PFSK-1 (cell line): ENCODE data around the gene SMIM17.

Experiments used
- FOXP2 ChIP-seq: optimal IDR thresholded peaks from 2 replicates; pipeline ENCODE3; 2011; ENCODE audit warnings: borderline replicate concordance, control low read depth, inconsistent platforms; ENCODE audit not compliant: insufficient read depth; ENCODE audit errors: extremely low read length, extremely low read depth
- POLR2AphosphoS5 ChIP-seq: IDR thresholded peaks from 2 replicates; pipeline ENCODE4 v1.6.1; 2012; ENCODE audit warnings: low read depth, mild to moderate bottlenecking, control low read depth, low read length, moderate library complexity
- SIN3A ChIP-seq: IDR thresholded peaks from 2 replicates; pipeline ENCODE4 v1.6.1; 2012; ENCODE audit warnings: mild to moderate bottlenecking, low read length, moderate library complexity, borderline replicate concordance; ENCODE audit not compliant: insufficient read depth
- TAF1 ChIP-seq: IDR thresholded peaks from 2 replicates; pipeline ENCODE4 v1.6.1; 2012; ENCODE audit warnings: low read length, control low read depth, borderline replicate concordance; ENCODE audit not compliant: insufficient read depth
- TF ChIP-seq, protein P1 (sequence below), 2 experiments: IDR thresholded peaks; 2 replicates each; pipeline versions ENCODE4 v1.6.1 to v1.8.0; 2011 to 2012; ENCODE audit warnings: low read depth in 2 of 2, low read length in 2 of 2, control low read depth in 1 of 2, inconsistent platforms in 1 of 2, mild to moderate bottlenecking in 1 of 2, moderate library complexity in 1 of 2; ENCODE audit not compliant: insufficient read depth in 1 of 2

SMIM17 gene

DNA sequence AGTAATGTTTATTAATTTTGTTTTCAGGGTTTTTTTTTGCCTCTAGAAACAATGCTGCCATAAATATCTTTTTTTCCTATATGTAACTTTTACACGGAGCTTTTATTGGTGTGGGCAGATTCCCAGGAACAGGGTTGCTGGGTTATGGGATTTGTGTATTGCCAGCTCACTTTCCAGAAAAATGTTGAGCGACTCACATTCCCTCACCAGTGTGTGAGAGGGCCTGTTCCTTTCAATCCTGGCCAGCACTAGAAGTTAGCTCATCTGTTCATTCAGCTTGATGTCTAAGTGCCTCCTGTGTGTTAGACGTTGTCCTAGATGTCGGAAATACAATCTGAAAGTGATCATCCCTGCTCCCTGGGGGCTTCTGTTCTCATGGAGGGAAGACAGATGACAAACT, 45.3 kb upstream of the SMIM17 start:
- TF ChIP-seq SIN3A: no peak
- TF ChIP-seq TAF1: no peak
- TF ChIP-seq, protein P1, sequence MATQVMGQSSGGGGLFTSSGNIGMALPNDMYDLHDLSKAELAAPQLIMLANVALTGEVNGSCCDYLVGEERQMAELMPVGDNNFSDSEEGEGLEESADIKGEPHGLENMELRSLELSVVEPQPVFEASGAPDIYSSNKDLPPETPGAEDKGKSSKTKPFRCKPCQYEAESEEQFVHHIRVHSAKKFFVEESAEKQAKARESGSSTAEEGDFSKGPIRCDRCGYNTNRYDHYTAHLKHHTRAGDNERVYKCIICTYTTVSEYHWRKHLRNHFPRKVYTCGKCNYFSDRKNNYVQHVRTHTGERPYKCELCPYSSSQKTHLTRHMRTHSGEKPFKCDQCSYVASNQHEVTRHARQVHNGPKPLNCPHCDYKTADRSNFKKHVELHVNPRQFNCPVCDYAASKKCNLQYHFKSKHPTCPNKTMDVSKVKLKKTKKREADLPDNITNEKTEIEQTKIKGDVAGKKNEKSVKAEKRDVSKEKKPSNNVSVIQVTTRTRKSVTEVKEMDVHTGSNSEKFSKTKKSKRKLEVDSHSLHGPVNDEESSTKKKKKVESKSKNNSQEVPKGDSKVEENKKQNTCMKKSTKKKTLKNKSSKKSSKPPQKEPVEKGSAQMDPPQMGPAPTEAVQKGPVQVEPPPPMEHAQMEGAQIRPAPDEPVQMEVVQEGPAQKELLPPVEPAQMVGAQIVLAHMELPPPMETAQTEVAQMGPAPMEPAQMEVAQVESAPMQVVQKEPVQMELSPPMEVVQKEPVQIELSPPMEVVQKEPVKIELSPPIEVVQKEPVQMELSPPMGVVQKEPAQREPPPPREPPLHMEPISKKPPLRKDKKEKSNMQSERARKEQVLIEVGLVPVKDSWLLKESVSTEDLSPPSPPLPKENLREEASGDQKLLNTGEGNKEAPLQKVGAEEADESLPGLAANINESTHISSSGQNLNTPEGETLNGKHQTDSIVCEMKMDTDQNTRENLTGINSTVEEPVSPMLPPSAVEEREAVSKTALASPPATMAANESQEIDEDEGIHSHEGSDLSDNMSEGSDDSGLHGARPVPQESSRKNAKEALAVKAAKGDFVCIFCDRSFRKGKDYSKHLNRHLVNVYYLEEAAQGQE (IDR thresholded peaks at IDR 0.05; ENCODE audit: insufficient read depth in 1 of 2, low read depth in 2 of 2, low read length in 2 of 2): no peak
- TF ChIP-seq POLR2AphosphoS5: no peak
- TF ChIP-seq FOXP2: no peak

DNA sequence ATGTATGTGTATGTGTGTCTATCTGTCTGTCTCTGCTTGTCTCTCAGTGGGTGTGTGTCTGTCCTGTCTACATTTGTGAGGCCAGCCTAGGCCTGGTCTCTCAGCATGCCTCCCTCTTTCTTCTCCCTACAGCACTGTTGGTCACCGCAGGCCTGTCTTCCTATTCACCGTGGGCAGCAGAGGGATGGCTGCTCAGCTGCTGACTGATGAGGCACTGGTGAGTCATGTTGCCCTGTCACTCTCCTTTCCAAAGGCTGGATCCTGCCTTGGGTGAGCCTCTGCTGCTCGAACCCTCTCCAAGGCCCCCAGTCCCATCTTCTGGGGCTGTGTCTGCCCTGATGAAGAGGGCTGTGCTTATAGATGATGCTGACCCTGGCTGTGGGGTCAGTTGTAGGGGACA, 41.6 kb upstream of the SMIM17 start:
- TF ChIP-seq, protein P1 (IDR thresholded peaks at IDR 0.05; ENCODE audit: insufficient read depth in 1 of 2, low read depth in 2 of 2, low read length in 2 of 2): no peak
- no peak for TF ChIP-seq POLR2AphosphoS5
- no peak for TF ChIP-seq TAF1
- TF ChIP-seq SIN3A: no peak
- TF ChIP-seq FOXP2: no peak

DNA sequence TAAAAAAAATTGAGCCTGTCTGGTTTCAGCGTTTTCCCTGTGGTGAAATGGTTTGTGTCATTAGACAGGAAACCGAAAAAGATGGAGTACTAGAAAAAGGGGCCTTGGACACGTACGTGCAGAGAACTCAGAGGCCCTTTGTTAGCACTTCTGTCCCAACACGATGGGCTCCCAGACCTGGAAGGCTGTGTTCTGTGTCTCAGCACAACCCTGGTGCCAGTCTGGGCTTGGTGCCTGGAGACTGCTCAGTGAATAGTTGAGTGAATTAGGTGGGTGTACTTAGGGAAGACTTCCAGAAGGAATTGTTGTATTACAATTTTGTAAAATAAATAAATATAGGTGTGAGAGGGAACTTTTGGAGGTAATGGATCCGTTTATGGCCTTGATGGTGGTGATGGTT, 39.1 kb upstream of the SMIM17 start:
- TF ChIP-seq, protein P1 (IDR thresholded peaks at IDR 0.05; ENCODE audit: insufficient read depth in 1 of 2, low read depth in 2 of 2, low read length in 2 of 2): no peak

DNA sequence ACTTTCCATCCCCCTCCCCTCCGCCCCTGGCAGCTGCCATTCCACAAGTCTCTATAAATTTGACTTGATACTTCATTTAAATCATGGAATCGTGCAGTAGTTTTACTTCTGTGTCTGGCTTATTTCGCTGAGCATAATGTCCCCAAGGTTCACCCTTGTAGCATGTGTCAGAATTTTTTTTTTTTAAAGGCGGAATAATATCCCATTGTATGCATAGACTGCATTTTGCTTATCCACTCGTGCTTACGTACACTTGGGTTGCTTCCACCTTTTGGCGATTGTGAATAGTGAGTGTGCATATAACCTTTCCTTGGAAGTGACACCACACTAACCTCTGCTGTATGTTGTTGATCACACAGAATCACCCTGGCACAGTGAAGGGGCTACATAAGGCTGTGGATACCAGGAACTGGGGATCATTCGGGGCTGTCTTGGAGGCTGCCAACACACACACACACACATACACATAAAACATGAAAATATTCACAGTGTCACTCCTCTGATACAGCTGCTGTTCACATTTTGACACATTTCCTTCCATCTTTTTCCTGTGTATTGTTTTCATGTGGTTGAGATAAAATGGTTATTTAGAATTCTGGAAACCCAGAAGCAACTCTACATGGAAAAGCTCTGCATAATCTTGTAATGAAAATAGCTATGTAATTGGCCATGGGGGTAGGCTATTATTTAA, 34.5 kb upstream of the SMIM17 start:
- TF ChIP-seq SIN3A: no peak
- no peak for TF ChIP-seq POLR2AphosphoS5
- no peak for TF ChIP-seq FOXP2
- TF ChIP-seq, protein P1 (IDR thresholded peaks at IDR 0.05; ENCODE audit: insufficient read depth in 1 of 2, low read depth in 2 of 2, low read length in 2 of 2): no peak
- no peak for TF ChIP-seq TAF1

DNA sequence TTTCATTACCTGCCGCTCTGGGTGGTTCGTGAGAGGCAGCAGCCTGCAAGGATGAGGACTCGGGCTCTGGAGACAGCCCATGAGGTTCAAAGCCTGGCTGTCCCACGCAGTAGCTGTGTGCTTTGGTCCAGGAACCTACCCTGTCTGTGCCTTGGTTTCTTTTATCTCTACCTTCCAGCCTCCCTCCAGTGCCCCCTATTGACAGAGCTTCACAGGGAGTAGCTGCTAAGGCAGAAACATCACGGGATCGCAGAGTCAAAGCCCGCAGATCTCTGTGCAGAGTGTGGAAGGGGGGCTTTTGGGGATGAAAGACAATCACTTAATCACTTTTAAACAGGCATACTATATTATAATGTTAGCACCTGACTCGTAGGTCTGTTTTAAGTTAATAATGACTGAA, 31.7 kb upstream of the SMIM17 start:
- no peak for TF ChIP-seq TAF1
- no peak for TF ChIP-seq FOXP2
- TF ChIP-seq, protein P1 (IDR thresholded peaks at IDR 0.05; ENCODE audit: insufficient read depth in 1 of 2, low read depth in 2 of 2, low read length in 2 of 2): no peak
- TF ChIP-seq SIN3A: no peak
- TF ChIP-seq POLR2AphosphoS5: no peak
